ENCODE results near the gene COPS7A.
A peak's percentile ranks its signal among the peaks of the same experiment; 100 is the strongest.

COPS7A gene

GRCh38 chr12:6771091-6771495 lies 47.2 kb downstream of the COPS7A start:
- 97 to 100% methylated on average over 3 to 4 of the region's 4 CpGs for WGBS, 2 experiments (ENCODE audit: insufficient coverage in 2 of 2)
- H3K9me3 ChIP-seq (ENCODE audit: control insufficient read depth, low read length) = no peaks in the 10 kb centered on the region
- H3K36me3 ChIP-seq (ENCODE audit: control insufficient read depth, insufficient read depth, low read length) = peaks cover 49% of the 10 kb centered on the region
- no peak overlapping the region for H3K4me3 ChIP-seq (ENCODE audit: extremely low read depth, insufficient read depth, low read length, poor library complexity, severe bottlenecking)
- peaks cover 25% of the 10 kb centered on the region for H3K4me1 ChIP-seq (ENCODE audit: control insufficient read depth, insufficient read depth, low read length, poor library complexity, severe bottlenecking)
- H3K27ac ChIP-seq (ENCODE audit: low read depth, low read length, severe bottlenecking) = peak overlapping the region; percentile 12

- WGBS, 2 experiments (ENCODE audit: insufficient coverage in 2 of 2) = 82 to 94% methylated on average over 4 to 6 of the region's 12 CpGs
- Histone ChIP-seq H3K4me3 (ENCODE audit: extremely low read depth, insufficient read depth, low read length, poor library complexity, severe bottlenecking) (no peak overlapping the region), H3K36me3 (ENCODE audit: control insufficient read depth, insufficient read depth, low read length) (peaks cover 53% of the 10 kb centered on the region), H3K9me3 (ENCODE audit: control insufficient read depth, low read length) (no peaks in the 10 kb centered on the region), H3K27ac (ENCODE audit: low read depth, low read length, severe bottlenecking) (peak overlapping the region; percentile 36), H3K4me1 (ENCODE audit: control insufficient read depth, insufficient read depth, low read length, poor library complexity, severe bottlenecking) (peaks cover 25% of the 10 kb centered on the region)
Observed at GRCh38 chr12:6771509-6772330, 47.9 kb downstream of the COPS7A start.

GRCh38 chr12:6772331-6772695 lies 48.5 kb downstream of the COPS7A start, which contains the start of gene LAG3:
LAG3 (plus strand) TSS chr12:6772520; CDS start chr12:6772853, 333 bp downstream.
- no peak within 1 kb of the TSS for H3K4me3 ChIP-seq (ENCODE audit: extremely low read depth, insufficient read depth, low read length, poor library complexity, severe bottlenecking)
- WGBS, 2 experiments (ENCODE audit: insufficient coverage in 2 of 2) = 60 to 65% methylated on average over 3 to 10 of the region's 15 CpGs
- no peaks in the 10 kb centered on the region for H3K9me3 ChIP-seq (ENCODE audit: control insufficient read depth, low read length)
- peak within 1 kb of the TSS; percentile 36 for H3K27ac ChIP-seq (ENCODE audit: low read depth, low read length, severe bottlenecking)
- peaks cover 57% of the 10 kb centered on the region for H3K36me3 ChIP-seq (ENCODE audit: control insufficient read depth, insufficient read depth, low read length)
- peaks cover 25% of the 10 kb centered on the region for H3K4me1 ChIP-seq (ENCODE audit: control insufficient read depth, insufficient read depth, low read length, poor library complexity, severe bottlenecking)

DNA sequence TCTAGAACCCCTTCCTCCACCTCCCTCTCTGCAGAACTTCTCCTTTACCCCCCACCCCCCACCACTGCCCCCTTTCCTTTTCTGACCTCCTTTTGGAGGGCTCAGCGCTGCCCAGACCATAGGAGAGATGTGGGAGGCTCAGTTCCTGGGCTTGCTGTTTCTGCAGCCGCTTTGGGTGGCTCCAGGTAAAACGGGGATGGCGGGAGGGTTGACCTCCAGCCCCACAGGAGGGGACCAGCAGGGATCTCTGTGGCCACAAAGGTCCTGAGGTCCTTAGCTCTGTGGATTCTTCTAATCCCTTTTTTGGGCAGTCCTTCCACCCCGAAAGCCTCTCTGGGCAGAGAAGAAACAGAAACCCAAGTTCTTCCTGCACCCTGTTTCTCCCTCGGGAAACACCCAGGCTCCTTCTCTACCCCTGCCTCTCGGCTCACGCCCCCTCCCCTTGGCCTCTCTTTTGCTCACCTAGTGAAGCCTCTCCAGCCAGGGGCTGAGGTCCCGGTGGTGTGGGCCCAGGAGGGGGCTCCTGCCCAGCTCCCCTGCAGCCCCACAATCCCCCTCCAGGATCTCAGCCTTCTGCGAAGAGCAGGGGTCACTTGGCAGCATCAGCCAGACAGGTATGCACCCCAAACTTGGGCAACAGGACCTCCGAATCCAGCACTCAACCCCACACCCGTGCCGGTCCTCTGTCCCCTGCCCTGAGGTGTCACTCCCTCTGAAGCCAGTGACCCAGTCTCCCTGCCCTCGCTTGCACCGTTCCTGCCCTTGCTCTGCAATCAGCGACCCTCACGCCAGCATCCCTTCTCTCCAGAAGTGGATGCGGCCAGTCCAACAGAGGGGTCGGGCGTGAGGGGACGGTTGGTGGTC lies 49.1 kb downstream of the COPS7A start:
- peaks cover 27% of the 10 kb centered on the region for H3K4me1 ChIP-seq (ENCODE audit: control insufficient read depth, insufficient read depth, low read length, poor library complexity, severe bottlenecking)
- H3K27ac ChIP-seq (ENCODE audit: low read depth, low read length, severe bottlenecking) = no peak overlapping the region
- H3K9me3 ChIP-seq (ENCODE audit: control insufficient read depth, low read length) = no peaks in the 10 kb centered on the region
- peaks cover 58% of the 10 kb centered on the region for H3K36me3 ChIP-seq (ENCODE audit: control insufficient read depth, insufficient read depth, low read length)
- no peak overlapping the region for H3K4me3 ChIP-seq (ENCODE audit: extremely low read depth, insufficient read depth, low read length, poor library complexity, severe bottlenecking)
- 56 to 66% methylated on average over 12 to 20 of the region's 21 CpGs for WGBS, 2 experiments (ENCODE audit: insufficient coverage in 2 of 2)

GRCh38 chr12:6773590-6774351 lies 49.9 kb downstream of the COPS7A start:
- Histone ChIP-seq H3K9me3 (ENCODE audit: control insufficient read depth, low read length) (no peaks in the 10 kb centered on the region), H3K36me3 (ENCODE audit: control insufficient read depth, insufficient read depth, low read length) (peaks cover 57% of the 10 kb centered on the region), H3K27ac (ENCODE audit: low read depth, low read length, severe bottlenecking) (no peak overlapping the region), H3K4me1 (ENCODE audit: control insufficient read depth, insufficient read depth, low read length, poor library complexity, severe bottlenecking) (peaks cover 27% of the 10 kb centered on the region), H3K4me3 (ENCODE audit: extremely low read depth, insufficient read depth, low read length, poor library complexity, severe bottlenecking) (no peak overlapping the region)
- 24 to 27% methylated on average over 33 to 34 of the region's 60 CpGs for WGBS, 2 experiments (ENCODE audit: insufficient coverage in 2 of 2)

GRCh38 chr12:6774499-6775062 lies 50.7 kb downstream of the COPS7A start:
- H3K36me3 ChIP-seq (ENCODE audit: control insufficient read depth, insufficient read depth, low read length) = peaks cover 49% of the 10 kb centered on the region
- H3K4me1 ChIP-seq (ENCODE audit: control insufficient read depth, insufficient read depth, low read length, poor library complexity, severe bottlenecking) = peaks cover 20% of the 10 kb centered on the region
- WGBS, 2 experiments (ENCODE audit: insufficient coverage in 2 of 2) = 91 to 92% methylated on average over 13 to 15 of the region's 15 CpGs
- H3K27ac ChIP-seq (ENCODE audit: low read depth, low read length, severe bottlenecking) = no peak overlapping the region
- H3K9me3 ChIP-seq (ENCODE audit: control insufficient read depth, low read length) = no peaks in the 10 kb centered on the region
- no peak overlapping the region for H3K4me3 ChIP-seq (ENCODE audit: extremely low read depth, insufficient read depth, low read length, poor library complexity, severe bottlenecking)

GRCh38 chr12:6775185-6776174 lies 51.6 kb downstream of the COPS7A start:
- no peak overlapping the region for H3K4me3 ChIP-seq (ENCODE audit: extremely low read depth, insufficient read depth, low read length, poor library complexity, severe bottlenecking)
- 86 to 88% methylated on average over 11 to 12 of the region's 16 CpGs for whole genome bisulfite sequencing, 2 experiments (ENCODE audit: insufficient coverage in 2 of 2)
- H3K27ac ChIP-seq (ENCODE audit: low read depth, low read length, severe bottlenecking) = no peak overlapping the region
- H3K4me1 ChIP-seq (ENCODE audit: control insufficient read depth, insufficient read depth, low read length, poor library complexity, severe bottlenecking) = peaks cover 20% of the 10 kb centered on the region
- peaks cover 40% of the 10 kb centered on the region for H3K36me3 ChIP-seq (ENCODE audit: control insufficient read depth, insufficient read depth, low read length)
- H3K9me3 ChIP-seq (ENCODE audit: control insufficient read depth, low read length) = no peaks in the 10 kb centered on the region

- WGBS, 2 experiments (ENCODE audit: insufficient coverage in 2 of 2) = 92 to 100% methylated on average over 1 to 5 of the region's 5 CpGs
- Histone ChIP-seq H3K36me3 (ENCODE audit: control insufficient read depth, insufficient read depth, low read length) (peaks cover 26% of the 10 kb centered on the region), H3K9me3 (ENCODE audit: control insufficient read depth, low read length) (no peaks in the 10 kb centered on the region), H3K27ac (ENCODE audit: low read depth, low read length, severe bottlenecking) (no peak overlapping the region), H3K4me3 (ENCODE audit: extremely low read depth, insufficient read depth, low read length, poor library complexity, severe bottlenecking) (no peak overlapping the region), H3K4me1 (ENCODE audit: control insufficient read depth, insufficient read depth, low read length, poor library complexity, severe bottlenecking) (peaks cover 14% of the 10 kb centered on the region)
Observed at GRCh38 chr12:6777386-6777785, 53.5 kb downstream of the COPS7A start.

- Histone ChIP-seq H3K27ac (ENCODE audit: low read depth, low read length, severe bottlenecking) (no peak overlapping the region), H3K4me3 (ENCODE audit: extremely low read depth, insufficient read depth, low read length, poor library complexity, severe bottlenecking) (peak overlapping the region; percentile 21), H3K9me3 (ENCODE audit: control insufficient read depth, low read length) (no peaks in the 10 kb centered on the region), H3K4me1 (ENCODE audit: control insufficient read depth, insufficient read depth, low read length, poor library complexity, severe bottlenecking) (peaks cover 11% of the 10 kb centered on the region), H3K36me3 (ENCODE audit: control insufficient read depth, insufficient read depth, low read length) (peaks cover 26% of the 10 kb centered on the region)
- WGBS, 2 experiments (ENCODE audit: insufficient coverage in 2 of 2) = 24 to 38% methylated on average over 13 to 14 of the region's 14 CpGs
Observed at GRCh38 chr12:6778217-6778573, 54.3 kb downstream of the COPS7A start.
